Testis (tissue), 3 donors: Measurements from ENCODE around the gene KCNQ1. TPM values are rescaled to one million over a fixed set of nuclear protein-coding genes. Genes with fewer than 3 reads are reported as not detected.

Experiments used
- DNase-seq: peaks from one replicate; pipeline ENCODE4 v3.0.0-alpha.2; 2019
- H3K27ac ChIP-seq, 2 donors: fragments of 200-600 bp; sonication (generic); one replicate each; pipeline ENCODE4 v1.5.1; 2019
- H3K27me3 ChIP-seq: fragments of 200-600 bp; sonication (generic); one replicate; pipeline ENCODE4 v1.5.1; 2019
- H3K36me3 ChIP-seq: fragments of 200-600 bp; sonication (generic); one replicate; pipeline ENCODE4 v1.5.1; 2017; ENCODE audit warnings: low read depth; ENCODE audit errors: missing control alignments
- H3K4me1 ChIP-seq: fragments of 200-600 bp; sonication (generic); one replicate; pipeline ENCODE4 v1.5.1; 2019
- H3K4me3 ChIP-seq, 2 donors: fragments of 200-600 bp; sonication (generic); one replicate each; pipeline ENCODE4 v1.5.1; 2017 to 2019
- H3K9me3 ChIP-seq: fragments of 200-600 bp; sonication (generic); one replicate; pipeline ENCODE4 v1.5.1; 2017
- POLR2A ChIP-seq: fragments of 450-650 bp; IDR thresholded peaks from one replicate; pipeline ENCODE4 v1.6.1; 2017; ENCODE audit warnings: antibody characterized with exemption, mild to moderate bottlenecking, moderate library complexity
- WGBS, 2 donors: methylation state at CpG; one replicate each; pipeline ENCODE4 v1.1.5; 2018; 5-methylcytosine and 5-hydroxymethylcytosine counted together
- intact Hi-C: fragments of 100-400 bp; cut with DNase I; formaldehyde crosslinking; loops from one replicate; pipeline ENCODE4 v1.15.1; 2023; ENCODE audit warnings: low total_unique reads
- polyA plus RNA-seq: library from polyadenylated mRNA; stranded (reverse); fragments of 350-450 nt; fragmentation: Illumina TruSeq; extraction: RNeasy Lipid Tissue Mini Kit (QIAGEN cat#74804); gene quantifications from one replicate; pipeline ENCODE4 v1.2.3, GENCODE V29; 2014; ENCODE audit warnings: low read depth, low replicate concordance; ENCODE audit not compliant: insufficient read depth
- total RNA-seq, 2 donors: library from RNA; depleted of rRNA; stranded (reverse); fragments of >200 nt; gene quantifications; one replicate each; pipeline ENCODE4 v1.2.3, GENCODE V29; 2016
- TF ChIP-seq, protein P1 (sequence below), 3 experiments: fragments of 450-650 bp in 2 of 3; fragments of 200-600 bp in 1 of 3; sonication (generic) in 1 of 3; IDR thresholded peaks; one replicate each; pipeline ENCODE4 v1.5.1; 2016 to 2019; ENCODE audit warnings: antibody characterized with exemption in 3 of 3, mild to moderate bottlenecking in 2 of 3, moderate library complexity in 1 of 3

Gene KCNQ1
- total and polyA plus RNA-seq, 3 donors from 2014 or later = 6.0 to 24.2 (median 12.8) TPM

DNA sequence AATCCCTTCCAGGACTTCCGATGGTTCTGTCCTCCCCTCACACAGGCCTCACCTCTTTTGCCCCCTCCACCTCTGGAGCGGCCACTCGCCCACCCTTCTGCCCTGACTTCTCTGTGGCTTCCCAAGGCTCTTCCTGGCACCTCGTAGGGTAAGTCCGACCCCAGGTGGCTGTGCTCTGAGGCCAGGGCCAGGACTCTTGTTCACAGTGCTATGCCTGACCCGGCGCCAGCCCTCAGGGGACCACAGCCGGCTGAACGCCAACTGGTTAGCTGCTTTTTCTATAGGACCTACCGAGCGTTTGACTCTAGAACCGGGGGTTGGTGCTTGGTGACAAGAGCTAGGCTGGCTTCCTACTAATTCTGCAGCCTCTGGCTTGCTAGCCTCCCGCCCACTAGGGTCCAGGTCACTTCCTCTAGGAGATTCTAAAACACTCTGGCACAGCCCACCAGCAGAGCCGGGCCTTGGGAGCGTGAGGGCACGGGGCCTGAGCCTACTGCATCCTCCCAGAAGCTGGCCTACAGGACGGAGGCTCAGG is 283.4 kb downstream of the KCNQ1 start:
- H3K36me3 ChIP-seq = no peaks in the 10 kb centered on the region
- TF ChIP-seq, protein P1, sequence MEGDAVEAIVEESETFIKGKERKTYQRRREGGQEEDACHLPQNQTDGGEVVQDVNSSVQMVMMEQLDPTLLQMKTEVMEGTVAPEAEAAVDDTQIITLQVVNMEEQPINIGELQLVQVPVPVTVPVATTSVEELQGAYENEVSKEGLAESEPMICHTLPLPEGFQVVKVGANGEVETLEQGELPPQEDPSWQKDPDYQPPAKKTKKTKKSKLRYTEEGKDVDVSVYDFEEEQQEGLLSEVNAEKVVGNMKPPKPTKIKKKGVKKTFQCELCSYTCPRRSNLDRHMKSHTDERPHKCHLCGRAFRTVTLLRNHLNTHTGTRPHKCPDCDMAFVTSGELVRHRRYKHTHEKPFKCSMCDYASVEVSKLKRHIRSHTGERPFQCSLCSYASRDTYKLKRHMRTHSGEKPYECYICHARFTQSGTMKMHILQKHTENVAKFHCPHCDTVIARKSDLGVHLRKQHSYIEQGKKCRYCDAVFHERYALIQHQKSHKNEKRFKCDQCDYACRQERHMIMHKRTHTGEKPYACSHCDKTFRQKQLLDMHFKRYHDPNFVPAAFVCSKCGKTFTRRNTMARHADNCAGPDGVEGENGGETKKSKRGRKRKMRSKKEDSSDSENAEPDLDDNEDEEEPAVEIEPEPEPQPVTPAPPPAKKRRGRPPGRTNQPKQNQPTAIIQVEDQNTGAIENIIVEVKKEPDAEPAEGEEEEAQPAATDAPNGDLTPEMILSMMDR (IDR thresholded peaks at IDR 0.05) = no peak
- no peak for TF ChIP-seq POLR2A
- peaks cover 6% of the 10 kb centered on the region for H3K4me1 ChIP-seq
- WGBS, 2 donors = 93 to 94% methylated on average over 8 to 17 of the region's 17 CpGs
- intact Hi-C loops = no loop called here
- no peak for DNase-seq
- no peak overlapping the region for H3K27ac ChIP-seq
- no peaks in the 10 kb centered on the region for H3K27me3 ChIP-seq
- H3K9me3 ChIP-seq = no peaks in the 10 kb centered on the region
- H3K4me3 ChIP-seq = no peak overlapping the region

DNA sequence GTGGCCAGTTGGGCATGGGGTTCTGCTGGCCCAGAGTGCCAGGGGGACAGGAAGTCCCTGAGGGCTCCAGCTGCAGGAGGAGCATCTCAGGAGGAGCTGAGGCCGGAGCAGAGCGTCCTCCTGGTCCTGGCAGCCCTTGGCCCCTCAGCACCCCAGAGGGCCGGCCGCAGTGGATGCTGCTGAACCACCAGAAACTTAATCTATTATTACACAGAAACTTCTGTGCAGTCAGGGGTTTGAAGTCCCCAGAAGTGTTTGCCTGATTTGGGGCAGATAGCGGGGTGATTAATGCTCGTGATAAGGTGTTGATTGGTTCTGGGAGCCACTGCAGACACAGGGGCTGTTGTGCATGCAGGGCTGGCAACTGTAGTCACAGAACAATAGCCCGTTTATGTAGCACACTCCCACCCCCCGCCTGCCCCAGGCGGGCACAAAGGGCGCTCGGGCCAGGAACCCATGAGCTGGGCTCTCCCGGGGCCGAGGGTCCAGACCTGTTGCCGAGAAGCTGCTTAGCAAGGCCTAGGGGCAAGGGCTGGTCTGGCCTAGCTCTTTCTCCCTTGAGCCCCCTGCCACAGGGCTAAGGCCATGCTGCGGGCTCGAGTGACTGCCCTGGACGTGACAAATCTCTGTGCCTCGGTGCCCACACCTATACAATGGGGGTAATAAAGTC is 284.0 kb downstream of the KCNQ1 start:
- H3K4me1 ChIP-seq = peaks cover 6% of the 10 kb centered on the region
- H3K27me3 ChIP-seq = no peaks in the 10 kb centered on the region
- intact Hi-C loops = no loop called here
- no peak overlapping the region for H3K27ac ChIP-seq
- H3K9me3 ChIP-seq = no peaks in the 10 kb centered on the region
- WGBS, 2 donors = 81 to 84% methylated on average over 11 to 18 of the region's 18 CpGs
- no peak for DNase-seq
- H3K4me3 ChIP-seq = no peak overlapping the region
- H3K36me3 ChIP-seq = no peaks in the 10 kb centered on the region
- TF ChIP-seq, protein P1 (IDR thresholded peaks at IDR 0.05) = no peak
- TF ChIP-seq POLR2A = no peak

DNA sequence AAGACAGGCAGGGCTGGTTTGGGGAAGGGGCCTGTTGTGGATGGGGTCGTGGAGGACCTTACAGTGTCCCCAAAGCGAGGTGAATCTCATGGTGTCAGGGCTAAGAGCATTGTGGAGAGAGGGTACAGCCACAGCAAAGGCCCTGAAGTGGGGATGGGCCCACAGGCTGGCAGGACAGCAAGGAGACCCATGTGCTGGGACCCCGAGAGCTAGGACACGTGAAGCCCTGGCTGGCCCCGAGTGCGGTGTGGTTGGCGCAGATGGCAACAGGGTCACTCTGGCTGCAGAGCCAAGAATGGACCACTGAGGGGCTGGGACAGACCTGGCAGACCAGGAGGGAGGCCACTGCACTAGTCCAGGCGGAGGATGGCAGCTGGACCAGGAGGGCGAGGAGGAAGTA is 285.0 kb downstream of the KCNQ1 start:
- Histone ChIP-seq H3K27me3 (no peaks in the 10 kb centered on the region), H3K36me3 (no peaks in the 10 kb centered on the region), H3K4me1 (peaks cover 6% of the 10 kb centered on the region), H3K9me3 (no peaks in the 10 kb centered on the region), H3K27ac (no peak overlapping the region), H3K4me3 (no peak overlapping the region)
- no peak for DNase-seq
- TF ChIP-seq, protein P1 (IDR thresholded peaks at IDR 0.05) = no peak
- no peak for TF ChIP-seq POLR2A
- 94 to 97% methylated on average over 8 to 9 of the region's 9 CpGs for WGBS, 2 donors
- intact Hi-C loops = no loop called here

DNA sequence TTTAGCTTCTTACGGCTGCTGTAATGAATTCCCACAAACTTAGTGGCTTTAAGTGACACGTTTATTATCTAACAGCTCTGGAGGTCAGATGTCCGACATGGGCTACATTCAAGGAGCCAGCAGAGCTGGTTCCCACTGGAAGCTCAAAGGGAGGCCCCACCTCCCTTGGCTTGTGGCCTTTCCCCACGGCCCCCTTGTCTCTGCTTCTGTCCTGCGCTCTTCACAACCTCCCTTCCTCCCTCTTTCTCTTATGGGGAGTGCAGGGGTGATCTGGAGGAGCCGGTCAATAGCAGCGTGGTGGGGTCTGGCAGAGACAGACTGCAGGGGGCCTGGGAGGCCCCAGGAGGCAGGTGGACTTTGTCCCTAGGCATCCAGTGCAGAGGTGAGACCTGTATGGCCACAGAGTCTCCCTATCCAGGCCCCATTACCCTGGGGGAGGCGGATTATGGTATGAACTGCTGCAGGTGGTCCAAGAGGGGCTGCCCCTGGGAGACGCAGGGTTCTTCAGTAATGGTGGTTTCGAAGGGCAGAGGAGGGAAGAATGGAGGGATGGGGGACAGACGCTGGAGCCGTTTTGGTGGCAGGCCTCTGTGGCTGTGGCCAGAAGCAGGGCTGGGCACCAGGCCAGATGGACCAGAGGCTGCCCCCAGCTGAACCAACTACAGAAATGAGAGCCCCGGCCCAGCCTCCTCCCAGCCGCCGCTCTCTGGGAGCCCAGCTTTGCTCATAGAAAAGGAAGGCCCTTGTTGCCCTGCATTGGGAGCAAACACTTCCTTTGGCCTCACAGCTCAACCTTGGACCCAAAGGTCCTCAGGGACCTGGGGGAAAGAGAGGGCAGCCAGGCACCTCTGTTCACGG is 285.7 kb downstream of the KCNQ1 start:
- TF ChIP-seq POLR2A = no peak
- TF ChIP-seq, protein P1 (IDR thresholded peaks at IDR 0.05) = no peak
- no peak overlapping the region for H3K27ac ChIP-seq
- 87 to 94% methylated on average over 15 to 16 of the region's 16 CpGs for WGBS, 2 donors

More for the DNA sequence above, 285.7 kb downstream of the KCNQ1 start:
- no peak for DNase-seq
- Histone ChIP-seq H3K4me3 (no peak overlapping the region), H3K36me3 (no peaks in the 10 kb centered on the region), H3K9me3 (no peaks in the 10 kb centered on the region), H3K4me1 (peaks cover 6% of the 10 kb centered on the region), H3K27me3 (no peaks in the 10 kb centered on the region)
- intact Hi-C loops = no loop called here
